NCI-H1436 treated with DMSO at 0.1 percent for 48 hours (cell line): ENCODE results near the gene COLEC12.
"Not testable (repeated sequence)": the region's sequence is repeated elsewhere in the genome, so short reads cannot be mapped to it uniquely, and the experiment has no call there.

Source experiments
- DNase-seq: peaks from one replicate; lab custom pipeline; 2025; lab: John Stamatoyannopoulos, UW

COLEC12 gene

GRCh38 chr18:326846-327245 is 173.7 kb downstream of the COLEC12 start:
- no peak for DNase-seq

DNA sequence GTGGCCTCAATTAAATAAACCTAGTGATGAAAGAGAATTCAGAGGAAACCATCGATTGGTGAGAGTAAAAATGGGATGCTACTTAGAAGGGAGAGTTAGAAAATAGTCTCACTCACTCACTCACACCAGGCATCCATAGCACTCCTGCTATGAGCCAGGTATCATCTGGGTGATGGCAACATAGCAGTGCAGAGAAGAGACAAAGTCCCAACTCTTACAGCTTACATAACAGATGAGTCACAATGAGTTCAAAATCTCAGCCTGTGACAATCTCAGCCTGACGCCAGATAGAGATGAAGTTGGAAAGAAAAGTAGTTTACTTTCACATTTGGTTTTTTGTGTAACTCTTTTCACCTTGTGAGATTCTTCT is 177.3 kb downstream of the COLEC12 start:
- DNase-seq, result no peak

- DNase-seq, result no peak
Observed at GRCh38 chr18:321865-322467, 178.5 kb downstream of the COLEC12 start.

- no peak for DNase-seq
Observed at GRCh38 chr18:320155-320554, 180.3 kb downstream of the COLEC12 start.

DNA sequence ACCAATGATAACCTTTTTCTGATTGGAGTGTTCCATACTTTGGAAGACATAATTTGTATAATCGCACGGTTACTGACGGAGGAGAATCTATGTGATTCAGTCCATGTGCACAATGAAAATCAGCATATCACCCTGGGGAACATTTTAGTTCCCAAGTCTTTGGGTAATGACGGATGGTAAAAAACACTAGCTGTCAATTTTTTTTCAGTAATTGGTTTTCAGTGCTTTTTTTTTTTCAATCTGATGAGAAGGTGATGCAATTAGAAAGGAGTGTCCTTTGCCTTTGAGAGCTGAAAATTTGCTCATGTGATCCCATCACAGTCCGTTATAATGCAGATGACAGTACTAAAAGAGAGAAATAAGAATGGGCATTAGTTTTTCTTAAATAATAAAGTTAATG is 180.8 kb downstream of the COLEC12 start:
- no peak for DNase-seq

GRCh38 chr18:318791-319291 is 181.7 kb downstream of the COLEC12 start:
- DNase-seq, result no peak

DNA sequence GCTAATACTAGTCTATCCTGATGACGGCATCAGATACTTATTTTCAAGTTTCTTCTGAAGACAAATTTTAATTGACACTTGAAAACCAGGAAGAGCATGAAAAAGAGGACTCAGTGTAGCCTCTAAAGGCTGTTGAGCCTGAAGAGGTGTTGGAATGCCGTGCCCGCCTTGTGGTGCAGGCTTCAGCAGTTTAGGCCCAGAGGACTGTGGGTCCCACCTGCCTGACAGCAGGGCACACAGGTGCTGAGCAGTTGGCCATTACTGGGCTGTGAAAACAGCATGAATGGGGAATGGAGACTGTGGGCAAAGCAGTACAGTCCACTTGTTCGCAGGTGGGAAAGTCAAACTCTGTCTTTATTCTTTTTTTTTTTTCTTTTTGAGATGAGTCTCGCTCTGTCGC is 182.9 kb downstream of the COLEC12 start:
- DNase-seq, result no peak

DNA sequence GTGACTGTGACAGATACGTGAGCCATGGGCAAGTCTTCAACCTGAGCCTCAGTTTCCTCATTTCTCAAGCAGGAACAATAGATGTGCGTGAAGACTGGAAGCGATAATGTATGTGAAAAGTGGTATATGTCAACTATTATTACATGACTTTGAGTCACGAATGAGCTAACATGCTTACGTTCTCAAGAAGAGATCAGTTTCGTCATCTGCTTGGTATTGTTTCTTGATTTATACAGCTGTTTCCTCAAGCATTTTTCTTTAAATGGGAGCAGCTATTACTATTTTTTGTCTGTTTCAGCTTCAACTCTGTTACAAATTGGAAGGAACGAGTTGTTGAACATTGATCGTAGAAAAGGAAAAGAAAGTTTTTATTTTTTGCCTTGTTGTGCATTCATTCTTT is 184.1 kb downstream of the COLEC12 start:
- no peak for DNase-seq

DNA sequence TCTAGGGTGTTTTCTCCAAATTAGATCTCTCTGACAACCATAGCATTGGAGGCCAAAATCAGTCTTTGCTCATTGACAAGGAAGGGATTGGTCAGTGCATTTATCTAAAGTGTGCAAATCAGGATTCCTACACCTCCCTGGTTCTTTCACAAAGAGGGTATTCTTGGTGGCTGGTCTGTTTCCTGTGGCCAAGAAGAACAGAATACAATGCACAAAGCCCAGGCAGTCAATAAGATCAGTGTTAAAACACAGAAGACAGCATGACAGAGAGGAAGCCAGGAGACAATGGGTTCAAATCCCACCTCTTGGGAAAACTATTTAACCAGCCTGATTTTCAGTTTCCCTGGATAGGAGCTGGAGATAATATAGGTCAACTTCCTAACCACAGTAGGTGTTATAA is 186.6 kb downstream of the COLEC12 start:
- DNase-seq, result no peak

DNA sequence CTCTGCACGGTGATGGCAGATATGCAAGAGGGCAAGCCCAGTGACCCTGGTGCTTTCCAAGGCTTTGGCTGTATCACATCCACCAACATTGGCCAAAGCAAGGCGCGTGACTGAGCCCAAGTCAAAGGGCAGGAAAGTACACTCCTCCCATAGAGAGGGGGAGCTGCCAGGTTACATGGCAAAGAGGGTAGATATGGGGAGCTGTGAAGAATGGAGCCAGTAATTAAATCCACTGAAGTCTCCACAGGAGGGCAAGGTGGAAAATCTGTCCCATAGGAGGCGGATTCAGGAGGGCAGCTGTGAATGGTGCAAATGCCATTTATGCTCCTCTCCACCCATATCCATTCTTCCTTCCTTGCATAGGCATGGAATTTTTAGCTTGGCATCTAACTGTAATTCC is 188.1 kb downstream of the COLEC12 start:
- DNase-seq, result no peak

- DNase-seq, result no peak
Observed at GRCh38 chr18:310042-310441, 190.5 kb downstream of the COLEC12 start.

GRCh38 chr18:308086-308485 is 192.4 kb downstream of the COLEC12 start:
- not testable (repeated sequence) for DNase-seq

- DNase-seq, result no peak
Observed at GRCh38 chr18:306608-307255, 193.8 kb downstream of the COLEC12 start.

DNA sequence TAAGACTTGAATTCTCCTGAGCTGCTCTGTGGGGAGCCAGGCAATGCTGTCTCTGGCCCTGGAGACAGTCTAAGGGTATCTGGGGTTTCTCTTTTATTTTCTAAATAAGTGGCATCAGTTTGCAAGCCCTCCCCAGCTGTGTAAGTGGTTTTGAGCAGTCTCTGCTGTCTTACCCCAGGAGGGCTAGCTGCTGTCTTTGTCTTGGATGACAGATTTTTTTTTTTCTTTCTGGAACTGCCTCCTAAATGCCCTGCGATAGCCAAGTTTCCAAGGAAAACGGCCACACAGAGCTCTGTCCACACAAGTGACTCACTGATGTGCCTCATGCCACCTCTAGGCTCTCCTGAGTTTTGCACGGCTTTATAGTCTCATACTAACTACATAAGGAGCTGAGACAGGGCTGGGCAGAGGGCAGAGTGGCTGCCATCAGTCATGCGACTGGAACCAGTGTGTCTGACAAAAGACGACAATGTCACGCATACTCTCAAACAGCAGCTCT is 195.4 kb downstream of the COLEC12 start:
- no peak for DNase-seq

DNA sequence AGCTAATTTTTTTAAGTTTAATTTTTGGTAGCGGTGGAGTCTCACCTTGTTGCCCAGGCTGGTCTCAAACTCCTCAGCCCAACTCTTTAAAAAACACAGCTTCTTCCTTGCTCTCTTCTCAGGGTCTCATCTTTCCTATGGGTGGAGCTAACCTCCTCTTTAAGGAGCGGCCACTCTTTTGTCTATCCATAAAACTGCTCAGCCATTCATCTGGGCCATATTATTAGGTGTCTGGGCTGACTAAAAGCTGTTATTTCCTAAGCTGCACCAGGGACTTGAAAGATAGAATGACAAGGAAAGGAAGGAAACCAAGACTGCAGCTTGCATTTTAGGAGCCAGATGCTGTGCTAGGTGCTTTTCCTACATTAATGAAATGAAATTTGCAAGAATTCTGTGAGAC is 196.9 kb downstream of the COLEC12 start:
- no peak for DNase-seq

GRCh38 chr18:303011-303410 is 197.5 kb downstream of the COLEC12 start:
- DNase-seq, result no peak

DNA sequence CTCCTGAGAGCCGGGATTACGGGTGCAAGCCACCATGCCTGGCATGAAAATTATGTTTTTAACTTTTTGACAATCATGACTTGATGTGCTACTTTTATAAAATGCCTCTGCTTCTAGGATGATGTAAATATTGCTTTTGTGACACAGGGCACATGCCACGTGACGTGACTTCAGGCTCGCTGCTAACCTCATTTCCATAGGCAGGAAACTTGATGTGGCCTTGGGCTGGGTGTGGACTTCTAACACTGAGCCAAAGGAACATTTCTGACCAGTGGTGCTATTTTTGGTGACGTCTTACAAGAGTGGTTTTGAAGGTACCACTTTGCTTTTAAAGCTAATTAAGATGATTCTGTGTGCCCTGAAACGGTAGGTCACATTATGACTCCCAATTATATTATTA is 198.4 kb downstream of the COLEC12 start:
- DNase-seq, result no peak

DNA sequence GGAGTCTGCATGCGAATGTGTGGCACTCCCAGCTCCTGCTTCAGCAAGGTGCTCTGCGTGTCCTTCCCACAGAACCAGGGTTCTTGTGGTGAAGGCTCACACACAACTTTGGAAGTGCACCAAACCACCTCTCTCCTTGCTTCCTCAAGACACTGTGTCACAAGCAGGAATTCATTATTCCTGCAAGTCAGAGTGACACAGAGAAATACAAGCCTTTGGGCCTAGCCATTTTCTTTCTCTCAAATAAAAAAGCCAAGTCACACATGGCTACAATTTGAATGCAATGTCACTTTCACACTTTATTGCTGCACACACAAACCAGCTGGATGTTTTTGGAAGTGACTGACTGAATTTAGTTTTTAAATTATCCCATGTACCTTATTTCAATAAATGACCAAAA is 202.6 kb downstream of the COLEC12 start:
- no peak for DNase-seq

DNA sequence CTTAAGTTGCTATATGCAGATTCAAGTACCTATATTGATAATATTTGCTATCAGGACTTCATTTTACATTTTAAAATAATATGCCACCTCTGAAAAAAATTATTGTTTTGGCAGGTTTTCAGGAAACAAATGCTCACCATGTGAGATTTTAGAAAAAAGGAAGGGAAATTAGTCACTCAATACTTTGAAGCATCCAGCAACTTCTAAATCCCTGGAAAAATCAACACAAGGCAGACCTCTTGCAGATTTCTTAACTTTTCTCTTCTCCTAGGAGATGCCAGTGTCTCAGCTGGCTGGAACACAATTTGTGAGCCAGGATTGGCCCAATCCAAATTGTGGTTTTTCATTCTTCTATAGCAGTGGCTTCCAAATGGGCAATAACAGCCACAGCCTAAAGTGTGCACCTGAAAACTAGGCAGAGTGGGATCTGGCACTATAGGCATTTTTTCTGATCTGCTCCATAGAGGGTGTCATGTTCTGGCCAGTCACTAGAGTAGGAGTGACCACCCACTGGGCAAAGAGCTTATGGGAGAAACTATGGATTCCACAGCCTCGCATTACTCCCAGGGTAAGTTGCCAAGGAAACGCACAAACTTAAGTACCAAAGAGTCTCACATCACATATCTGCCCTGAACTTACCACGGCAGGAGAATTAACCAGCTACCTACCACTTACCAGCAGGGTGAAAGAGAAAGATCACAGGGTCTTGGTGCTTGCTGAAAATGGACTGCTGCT is 204.6 kb downstream of the COLEC12 start:
- no peak for DNase-seq

DNA sequence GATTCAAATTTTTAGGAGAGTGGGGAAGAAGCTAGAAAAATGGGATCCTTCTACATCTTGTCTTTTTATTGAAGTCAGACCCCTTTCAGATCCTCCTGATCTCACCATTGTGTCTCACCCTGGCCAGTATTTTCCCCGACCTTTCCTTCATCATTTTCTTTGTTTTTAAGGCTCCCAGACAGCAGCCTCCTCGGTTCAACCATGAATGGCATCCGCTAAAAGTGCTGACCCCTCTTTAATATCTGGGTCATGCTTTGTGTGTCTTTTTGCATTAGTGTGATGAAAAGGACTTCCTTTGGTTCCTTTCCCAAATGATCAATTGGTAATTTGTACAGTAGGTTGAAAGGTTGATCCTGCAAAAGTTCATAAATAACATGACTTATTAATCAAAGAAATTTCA is 205.9 kb downstream of the COLEC12 start:
- DNase-seq, result no peak

DNA sequence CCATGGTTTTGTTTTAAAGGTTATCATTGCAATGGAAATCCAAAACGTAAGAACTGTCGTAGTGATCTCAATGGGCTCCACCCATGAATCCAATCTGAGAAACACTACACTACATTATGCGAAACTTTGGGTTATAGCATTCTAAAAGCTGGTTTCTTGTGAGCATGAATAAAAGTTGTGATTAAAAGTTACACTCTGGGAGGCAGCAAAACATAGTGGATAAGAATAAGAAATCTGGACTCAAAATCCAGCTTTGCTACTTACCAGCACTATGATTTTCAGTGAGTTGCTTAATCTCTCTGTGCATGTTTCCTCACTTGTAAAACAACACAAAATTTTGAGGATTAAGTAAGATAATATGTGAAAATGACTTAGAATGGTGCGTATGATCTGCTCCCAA is 207.0 kb downstream of the COLEC12 start:
- no peak for DNase-seq

- DNase-seq, result no peak
Observed at GRCh38 chr18:292271-292670, 208.2 kb downstream of the COLEC12 start.

DNA sequence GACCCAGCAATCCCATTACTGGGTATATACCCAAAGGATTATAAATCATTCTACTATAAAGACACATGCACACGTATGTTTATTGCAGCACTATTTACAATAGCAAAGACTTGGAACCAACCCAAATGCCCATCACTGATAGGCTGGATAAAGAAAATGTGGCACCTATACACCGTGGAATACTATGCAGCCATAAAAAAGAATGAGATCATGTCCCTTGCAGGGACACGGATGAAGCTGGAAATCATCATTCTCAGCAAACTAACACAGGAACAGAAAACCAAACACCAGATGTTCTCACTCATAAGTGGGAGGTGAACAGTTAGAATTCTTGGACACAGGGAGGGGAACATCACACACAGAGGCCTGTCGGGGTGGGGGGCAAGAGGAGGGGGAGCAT is 210.5 kb downstream of the COLEC12 start:
- DNase-seq, result not testable (repeated sequence)
